GM12892 (cell line): ENCODE measurements around the gene SRSF1.

Experiments
- POLR2A ChIP-seq: IDR thresholded peaks from 2 replicates; pipeline ENCODE4 v1.6.1; 2011; ENCODE audit warnings: low read depth, low read length, control low read depth
- POLR2AphosphoS5 ChIP-seq: IDR thresholded peaks from 2 replicates; pipeline ENCODE4 v1.6.1; 2011; ENCODE audit warnings: low read depth, low read length, control low read depth
- TAF1 ChIP-seq: IDR thresholded peaks from 2 replicates; pipeline ENCODE4 v1.6.1; 2011; ENCODE audit warnings: low read depth, mild to moderate bottlenecking, control low read depth, low read length, borderline replicate concordance

GRCh38 chr17:57963149-57963511 is 43.9 kb downstream of the SRSF1 start:
- TF ChIP-seq POLR2A (no peak), POLR2AphosphoS5 (no peak), TAF1 (no peak)
